Glomerular endothelial cell (primary cell): ENCODE data around the gene TACSTD2. TPM values are rescaled to one million over a fixed set of nuclear protein-coding genes. Genes with fewer than 3 reads are reported as not detected.
A peak's percentile ranks its signal among the peaks of the same experiment; 100 is the strongest.
"Not testable (repeated sequence)": the region's sequence is repeated elsewhere in the genome, so short reads cannot be mapped to it uniquely, and the experiment has no call there.

ENCODE experiments used
- DNase-seq: peaks from one replicate; pipeline ENCODE4 v3.0.0-alpha.2; 2011; ENCODE audit warnings: low read depth, low spot score; ENCODE audit errors: extremely low read depth
- total RNA-seq: library from RNA; depleted of rRNA; stranded (reverse); fragments of >200 nt; gene quantifications from 2 replicates; pipeline ENCODE4 v1.2.3, GENCODE V29; 2015

TACSTD2 gene
- total RNA-seq, 1 donor from 2014 or later: 112 TPM

DNA sequence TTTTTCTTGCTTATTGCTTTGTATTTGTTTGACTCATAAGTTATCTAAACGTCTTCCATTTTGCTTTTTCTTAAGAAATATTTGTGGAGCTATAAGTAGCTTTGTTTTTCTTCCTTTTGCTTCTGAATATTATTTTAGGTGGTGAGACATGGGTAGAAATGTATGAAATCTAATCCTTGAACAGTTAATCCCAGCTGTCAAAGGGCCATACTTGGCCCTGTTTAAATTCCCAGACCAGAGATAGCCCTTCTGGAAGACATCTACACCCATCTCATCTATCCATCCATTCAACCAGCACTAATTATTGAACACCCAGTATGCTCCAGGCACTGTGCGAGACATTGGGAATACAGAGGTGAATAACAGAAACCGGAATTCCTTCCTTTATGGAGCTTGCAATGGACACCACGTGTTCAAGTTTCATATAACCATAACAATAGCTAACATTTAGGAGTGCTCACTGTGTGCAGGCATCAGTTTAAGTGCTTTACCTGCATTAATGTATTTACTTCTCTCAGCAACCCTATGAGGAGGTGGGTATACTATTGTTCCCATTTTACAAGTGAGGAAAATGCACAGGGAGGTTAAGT lies 8.7 kb downstream of the TACSTD2 start:
- DNase-seq: no peak

DNA sequence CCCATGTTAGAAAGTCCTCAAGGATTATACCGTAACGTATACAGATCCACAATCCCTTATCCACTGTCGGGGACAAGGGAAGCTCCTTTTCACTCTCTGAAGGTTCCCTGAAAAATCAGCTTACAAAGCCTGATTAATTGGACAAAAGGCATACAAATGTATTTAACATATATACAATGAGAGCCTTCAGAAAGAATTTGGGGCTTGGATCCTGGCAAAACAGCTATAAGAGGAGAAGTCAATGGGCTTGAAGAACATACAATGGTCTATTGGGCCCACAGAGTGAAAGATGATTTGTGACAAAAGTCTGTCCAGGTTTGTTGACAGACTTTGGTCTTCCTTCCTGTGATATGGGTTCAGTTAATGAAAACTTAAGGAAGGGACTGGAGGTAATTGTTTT lies 10.7 kb downstream of the TACSTD2 start:
- no peak for DNase-seq

- DNase-seq: not testable (repeated sequence)
Measured at GRCh38 chr1:58563715-58564114, 13.3 kb downstream of the TACSTD2 start.

GRCh38 chr1:58561633-58562032 lies 15.4 kb downstream of the TACSTD2 start:
- no peak for DNase-seq

DNA sequence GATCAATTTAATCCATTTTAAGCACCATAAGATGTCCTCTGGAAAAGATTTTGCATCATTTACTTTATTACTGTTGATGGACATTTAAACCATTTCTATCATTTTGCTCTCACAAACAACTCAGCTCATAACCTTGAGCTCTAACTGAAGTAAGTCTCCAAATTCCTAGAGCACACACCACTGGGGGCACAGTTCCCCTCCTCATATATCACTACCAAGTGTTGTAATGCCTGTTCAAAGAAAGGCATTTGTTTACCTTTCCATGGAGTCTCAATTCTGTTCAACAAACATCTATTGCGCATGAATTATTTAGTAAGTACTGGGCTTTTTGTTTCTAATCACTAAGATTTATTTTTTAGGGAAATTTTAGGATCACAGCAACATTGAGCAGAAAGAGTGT lies 21.7 kb downstream of the TACSTD2 start:
- DNase-seq: no peak

DNA sequence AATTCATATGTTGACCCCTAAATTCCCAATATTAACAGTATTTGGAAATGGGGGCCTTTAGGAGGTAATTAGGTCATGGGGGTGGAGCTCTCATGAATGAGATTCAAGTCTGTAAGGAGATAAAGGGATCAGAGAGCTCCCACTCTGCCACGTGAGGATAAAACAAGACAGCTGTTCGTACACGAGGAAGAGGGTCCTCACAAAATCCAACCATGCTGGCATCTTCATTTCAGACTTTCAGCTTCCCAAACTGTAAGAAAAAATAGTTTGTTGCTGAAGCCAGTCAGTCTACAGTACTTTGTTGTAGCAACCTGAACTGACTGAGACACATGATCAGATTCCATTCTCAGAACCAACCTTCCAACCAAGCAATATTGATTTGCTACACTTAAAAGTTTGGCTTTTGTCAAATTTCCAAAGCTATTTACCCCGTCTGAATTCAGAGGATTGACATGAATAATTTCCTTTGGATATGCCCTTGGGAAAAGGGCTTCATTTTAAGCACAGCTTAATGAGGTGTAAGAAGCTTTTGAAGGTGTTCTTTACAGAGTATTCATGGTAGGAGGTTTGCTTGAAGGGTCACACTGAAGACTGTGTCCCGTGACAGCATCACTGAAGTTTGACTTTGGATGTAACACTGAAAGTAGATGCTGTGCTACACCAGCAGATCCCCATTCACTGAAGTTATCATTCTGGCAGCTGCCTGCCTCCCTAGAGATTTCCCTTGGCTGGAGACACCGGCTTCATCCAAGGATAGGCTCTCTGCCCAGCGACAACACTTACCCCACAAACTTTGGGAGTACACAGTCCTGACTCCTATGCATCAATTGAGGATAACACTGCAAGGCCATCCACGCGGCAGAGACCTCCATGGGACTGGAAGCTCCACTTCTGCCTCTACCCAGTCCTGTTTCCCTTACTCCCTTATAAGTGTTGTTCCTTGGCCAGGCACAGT lies 25.6 kb downstream of the TACSTD2 start:
- no peak for DNase-seq

DNA sequence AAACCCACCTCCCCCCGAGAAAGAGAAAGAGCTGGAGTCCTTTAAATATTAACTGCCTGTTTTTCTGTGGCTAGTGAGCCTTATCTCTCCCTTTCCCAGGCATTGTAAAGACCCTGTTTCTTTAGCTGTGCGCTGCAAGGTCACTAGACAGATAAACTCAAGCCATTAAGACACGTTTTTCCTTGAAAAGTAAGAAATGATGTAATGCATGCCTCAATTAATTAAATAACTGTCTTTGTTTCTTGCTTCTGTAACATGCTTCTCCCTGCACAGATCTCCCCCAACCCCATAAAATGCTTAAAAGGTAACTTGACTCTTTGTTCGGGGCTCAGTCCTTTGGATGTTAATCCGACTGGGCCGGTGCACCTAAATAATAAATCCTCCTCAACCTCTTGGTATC lies 27.8 kb downstream of the TACSTD2 start:
- not testable (repeated sequence) for DNase-seq

- no peak for DNase-seq
Measured at GRCh38 chr1:58548371-58548770, 28.7 kb downstream of the TACSTD2 start.

GRCh38 chr1:58546520-58547308 lies 30.3 kb downstream of the TACSTD2 start, which contains the start of gene OMA1:
OMA1 (minus strand) TSS chr1:58546726; CDS start chr1:58539294, 7,432 bp downstream.
- peak; percentile 78 for DNase-seq

DNA sequence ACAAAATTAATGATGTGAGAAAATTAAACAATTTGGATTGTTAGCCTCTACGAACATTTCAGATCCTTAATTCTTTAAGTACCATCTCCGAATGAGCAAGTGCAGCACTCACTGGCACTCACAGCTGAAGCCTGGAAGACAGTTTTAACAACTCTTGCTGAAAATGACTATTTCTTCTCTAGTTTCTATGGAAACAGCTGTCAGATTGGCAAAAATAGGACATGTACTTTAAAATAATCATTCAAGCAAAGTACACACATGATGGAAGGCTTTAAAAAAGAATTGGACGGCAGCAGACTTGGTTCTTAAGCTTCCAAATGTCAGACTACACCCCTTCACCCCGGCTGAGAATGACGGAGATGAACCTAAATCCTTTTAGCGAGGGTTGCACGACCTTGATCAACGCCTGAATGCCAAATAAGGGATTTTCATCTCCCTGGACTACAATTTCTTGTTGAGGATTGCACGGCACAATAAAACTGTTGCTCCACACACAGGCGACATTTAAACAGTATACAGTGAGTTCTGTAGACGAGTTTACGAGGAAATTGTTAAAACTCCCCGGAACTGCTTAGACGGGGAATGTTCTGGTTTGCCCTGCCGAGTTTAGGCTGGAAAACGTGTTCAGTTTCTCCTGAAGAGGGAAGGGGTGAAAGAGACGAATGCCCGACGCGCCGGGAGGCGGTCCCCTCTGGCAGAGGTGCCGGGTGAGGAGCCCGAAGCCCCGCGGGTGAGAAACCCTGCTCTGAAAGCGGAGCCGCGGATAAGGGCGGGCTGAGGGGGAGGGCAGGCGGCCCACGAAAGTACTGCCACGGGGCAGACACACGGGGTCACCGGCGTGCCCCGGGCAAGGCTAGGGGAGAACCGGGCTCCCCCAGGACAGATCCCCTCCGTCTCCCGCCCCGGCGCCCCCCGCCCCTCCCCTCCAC lies 31.2 kb downstream of the TACSTD2 start:
- DNase-seq: peak; percentile 34

DNA sequence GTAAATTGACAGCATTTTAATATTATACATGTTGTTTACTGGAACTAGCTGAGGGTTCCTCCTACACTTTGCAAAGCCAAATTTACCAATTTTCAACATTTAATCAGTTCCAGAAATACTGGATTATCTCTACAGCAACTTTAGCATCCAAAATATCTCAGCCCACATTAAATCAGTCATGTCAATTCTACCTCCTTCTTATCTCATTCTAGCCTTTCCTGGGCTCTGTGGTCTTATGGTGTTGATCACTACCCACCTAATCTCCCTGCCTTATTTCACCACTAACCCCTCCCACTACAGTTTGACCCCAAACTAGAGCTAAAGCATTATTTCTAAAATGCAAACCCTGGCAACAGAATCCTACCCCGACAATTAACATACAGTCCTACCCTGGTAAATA lies 33.8 kb downstream of the TACSTD2 start:
- DNase-seq: no peak

DNA sequence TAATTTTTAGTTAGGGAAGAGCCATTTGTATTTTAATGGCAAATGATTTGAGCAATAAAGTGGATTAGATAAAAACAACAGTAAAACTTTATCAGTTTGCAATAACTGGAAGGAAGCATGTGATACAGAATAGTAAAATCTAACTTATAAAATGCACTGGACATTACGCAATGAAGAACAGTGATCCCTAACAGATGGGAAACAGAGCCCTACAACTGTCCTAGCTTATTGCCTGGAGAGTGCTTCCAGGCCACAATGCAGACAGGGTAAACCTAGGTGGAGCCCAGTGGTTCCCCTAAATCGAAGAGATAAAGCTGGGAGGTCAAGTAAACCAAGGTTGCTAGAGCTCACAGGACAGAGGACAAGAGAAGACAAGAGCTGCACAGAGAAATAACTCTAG lies 37.5 kb downstream of the TACSTD2 start:
- DNase-seq: no peak

- no peak for DNase-seq
Measured at GRCh38 chr1:58538821-58539220, 38.2 kb downstream of the TACSTD2 start.

DNA sequence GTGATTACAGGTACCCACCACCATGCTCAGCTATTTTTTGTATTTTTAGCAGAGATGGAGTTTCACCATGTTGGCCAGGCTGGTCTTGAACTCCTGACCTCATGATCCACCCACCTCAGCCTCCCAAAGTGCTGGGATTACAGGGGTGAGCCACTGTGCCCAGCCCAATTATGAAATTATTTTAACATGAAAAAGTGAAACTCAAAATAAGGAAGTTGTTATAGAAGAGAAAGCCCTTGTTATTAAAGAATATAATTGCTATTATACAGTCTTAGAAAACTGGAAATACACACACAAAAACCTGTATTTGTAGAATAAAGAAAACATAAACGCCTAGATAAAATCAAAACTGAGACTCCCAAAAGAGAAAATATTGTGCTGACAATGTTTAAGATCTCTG lies 45.2 kb downstream of the TACSTD2 start:
- not testable (repeated sequence) for DNase-seq

GRCh38 chr1:58529284-58529683 lies 47.8 kb downstream of the TACSTD2 start:
- no peak for DNase-seq

DNA sequence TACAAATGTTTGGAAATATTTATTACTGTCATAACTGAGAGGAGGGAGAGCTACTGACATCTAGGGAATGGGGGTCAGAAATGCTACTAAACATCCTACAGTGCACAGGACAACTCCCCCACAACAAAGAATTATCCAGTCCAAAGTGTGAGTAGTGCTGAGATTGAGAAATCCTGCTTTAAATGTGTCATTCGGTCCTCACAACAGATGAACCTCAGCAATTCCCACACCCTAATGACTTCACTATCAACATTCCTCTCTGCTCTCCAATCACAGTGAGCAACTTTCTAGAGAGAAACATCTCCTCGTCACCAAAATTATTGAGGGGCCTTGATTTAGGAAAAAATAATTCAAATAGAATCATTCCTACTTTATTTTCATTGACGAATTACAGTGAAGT lies 48.5 kb downstream of the TACSTD2 start:
- no peak for DNase-seq
